Esophagus muscularis mucosa (tissue), 4 donors: ENCODE measurements around the gene LDLRAD3. TPM values are rescaled to one million over a fixed set of nuclear protein-coding genes. Genes with fewer than 3 reads are reported as not detected.

Experiments used
- DNase-seq: peaks from one replicate; pipeline ENCODE4 v3.0.0-alpha.2; 2017; ENCODE audit errors: extremely low spot score
- H3K27ac ChIP-seq, 4 donors: fragments of 200-600 bp; sonication (generic); replicated peaks in 1 of 4; 1 replicate in 3 of 4; 2 replicates in 1 of 4; pipeline ENCODE4 v1.5.1; 2016 to 2019; ENCODE audit warnings: mild to moderate bottlenecking in 1 of 4
- H3K27me3 ChIP-seq, 4 donors: fragments of 200-600 bp; sonication (generic); one replicate each; pipeline versions ENCODE4 v1.5.1 to v1.6.0; 2016 to 2019
- H3K36me3 ChIP-seq, 4 donors: fragments of 200-600 bp; sonication (generic); one replicate each; pipeline ENCODE4 v1.5.1; 2016 to 2019
- H3K4me1 ChIP-seq, 4 donors: fragments of 200-600 bp; sonication (generic); one replicate each; pipeline ENCODE4 v1.5.1; 2016 to 2019
- H3K4me3 ChIP-seq, 4 donors: fragments of 200-600 bp; sonication (generic); 1 replicate in 2 of 4; 2 replicates in 2 of 4; pipeline ENCODE4 v1.5.1; 2016 to 2019; ENCODE audit warnings: mild to moderate bottlenecking in 4 of 4, moderate library complexity in 1 of 4
- H3K9me3 ChIP-seq, 4 donors: fragments of 200-600 bp; sonication (generic); 1 replicate in 3 of 4; 2 replicates in 1 of 4; pipeline ENCODE4 v1.5.1; 2016 to 2019
- EP300 ChIP-seq: sonication (generic); formaldehyde crosslinking; IDR thresholded peaks from one replicate; pipeline ENCODE4 v1.6.1; 2017; ENCODE audit warnings: antibody characterized with exemption
- POLR2A ChIP-seq: fragments of 450-650 bp; IDR thresholded peaks from one replicate; pipeline ENCODE4 v1.6.1; 2017; ENCODE audit warnings: antibody characterized with exemption, moderate library complexity, mild to moderate bottlenecking, low read depth
- POLR2AphosphoS5 ChIP-seq, 2 donors: sonication (generic); formaldehyde crosslinking; IDR thresholded peaks; one replicate each; pipeline ENCODE4 v1.6.1; 2017; ENCODE audit warnings: antibody characterized with exemption in 2 of 2
- WGBS: methylation state at CpG from one replicate; pipeline ENCODE4 v1.1.5; 2018; 5-methylcytosine and 5-hydroxymethylcytosine counted together
- intact Hi-C: fragments of 100-400 bp; cut with DNase I; formaldehyde crosslinking; loops from one replicate; pipeline ENCODE4 v1.15.1; 2023
- total RNA-seq, 4 donors: library from RNA; depleted of rRNA; stranded (reverse); fragments of >200 nt; gene quantifications; one replicate each; pipeline versions ENCODE4 v1.1.0 to v1.2.1, GENCODE V29; 2016
- TF ChIP-seq, protein P1 (sequence below), 3 experiments: fragments of 200-600 bp in 2 of 3; fragments of 450-650 bp in 1 of 3; sonication (generic) in 2 of 3; IDR thresholded peaks; one replicate each; pipeline ENCODE4 v1.5.1; 2017 to 2019; ENCODE audit warnings: antibody characterized with exemption in 3 of 3, mild to moderate bottlenecking in 2 of 3, moderate library complexity in 1 of 3

Gene LDLRAD3
- total RNA-seq, 4 donors from 2014 or later = 6.8 to 8.7 (median 8.2) TPM

DNA sequence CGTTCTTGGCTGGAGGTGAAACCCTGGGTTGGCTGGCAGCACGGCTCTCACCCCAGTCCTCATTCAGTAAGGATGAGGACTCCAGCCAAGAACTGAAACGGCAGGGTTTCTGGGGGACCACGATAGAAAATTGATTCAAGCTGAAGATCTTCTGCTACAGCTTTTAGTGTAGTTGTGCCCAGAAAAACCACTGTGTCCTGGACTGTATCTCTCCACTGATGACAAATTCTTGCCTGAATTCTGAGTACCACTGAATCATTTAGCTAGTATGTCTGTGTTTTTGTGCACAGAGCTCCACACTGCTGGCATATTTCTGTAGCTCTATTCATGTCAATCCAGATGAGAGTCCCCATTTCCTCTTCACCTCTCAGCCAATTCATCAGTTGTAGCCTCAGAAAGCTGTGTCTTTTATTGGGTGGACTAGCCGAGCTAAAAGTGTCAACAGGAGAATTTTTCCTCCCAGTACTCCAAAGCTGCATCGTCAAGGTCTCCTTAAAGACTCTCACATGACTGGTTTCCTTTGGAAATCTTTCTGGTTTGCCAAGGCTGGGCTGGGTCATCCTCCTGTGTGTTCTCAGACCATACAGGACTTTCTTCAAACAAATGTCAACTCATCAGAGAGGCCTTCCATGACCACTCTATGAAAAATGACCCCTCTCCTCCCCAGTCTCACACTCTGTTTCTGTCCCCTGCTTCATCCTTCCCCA, 144.6 kb downstream of the LDLRAD3 start:
- 40% methylated on average over 6 of the region's 6 CpGs for WGBS
- H3K9me3 ChIP-seq = peaks cover 0 to 3% (median 0%) of the 10 kb centered on the region in 4 donors
- no peak overlapping the region for H3K27ac ChIP-seq
- peaks cover 0 to 14% (median 0%) of the 10 kb centered on the region in 4 donors for H3K4me1 ChIP-seq
- DNase-seq = peak; percentile 86
- no peaks in the 10 kb centered on the region for H3K27me3 ChIP-seq
- H3K36me3 ChIP-seq = peaks cover 0 to 8% (median 0%) of the 10 kb centered on the region in 4 donors
- no peak overlapping the region for H3K4me3 ChIP-seq
- TF ChIP-seq POLR2A = no peak
- intact Hi-C loops = no loop called here

DNA sequence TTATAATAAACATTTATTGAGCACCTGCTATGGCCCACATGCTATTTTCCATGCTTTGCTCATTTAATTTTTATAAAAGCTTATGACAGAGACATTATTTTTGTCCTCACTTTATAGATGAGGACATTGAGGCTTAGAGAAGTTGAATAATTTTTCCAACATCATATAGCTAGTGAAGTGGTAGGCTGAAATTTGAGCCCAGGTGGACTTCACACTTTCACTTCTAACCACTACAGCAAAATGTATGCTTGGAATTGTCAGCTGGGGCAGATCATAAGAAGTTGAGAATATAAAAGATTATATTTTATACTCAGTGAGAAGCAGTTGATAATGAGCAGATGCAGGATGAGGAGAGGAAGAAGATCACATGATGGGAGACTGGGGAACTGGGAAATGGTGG, 146.1 kb downstream of the LDLRAD3 start:
- Histone ChIP-seq H3K36me3 (peaks cover 0 to 3% (median 0%) of the 10 kb centered on the region in 4 donors), H3K4me3 (no peak overlapping the region), H3K4me1 (peaks cover 0 to 14% (median 0%) of the 10 kb centered on the region in 4 donors), H3K27ac (no peak overlapping the region), H3K9me3 (peaks cover 0 to 2% (median 0%) of the 10 kb centered on the region in 4 donors), H3K27me3 (no peaks in the 10 kb centered on the region)
- intact Hi-C loops = no loop called here
- DNase-seq = no peak
- TF ChIP-seq, protein P1, sequence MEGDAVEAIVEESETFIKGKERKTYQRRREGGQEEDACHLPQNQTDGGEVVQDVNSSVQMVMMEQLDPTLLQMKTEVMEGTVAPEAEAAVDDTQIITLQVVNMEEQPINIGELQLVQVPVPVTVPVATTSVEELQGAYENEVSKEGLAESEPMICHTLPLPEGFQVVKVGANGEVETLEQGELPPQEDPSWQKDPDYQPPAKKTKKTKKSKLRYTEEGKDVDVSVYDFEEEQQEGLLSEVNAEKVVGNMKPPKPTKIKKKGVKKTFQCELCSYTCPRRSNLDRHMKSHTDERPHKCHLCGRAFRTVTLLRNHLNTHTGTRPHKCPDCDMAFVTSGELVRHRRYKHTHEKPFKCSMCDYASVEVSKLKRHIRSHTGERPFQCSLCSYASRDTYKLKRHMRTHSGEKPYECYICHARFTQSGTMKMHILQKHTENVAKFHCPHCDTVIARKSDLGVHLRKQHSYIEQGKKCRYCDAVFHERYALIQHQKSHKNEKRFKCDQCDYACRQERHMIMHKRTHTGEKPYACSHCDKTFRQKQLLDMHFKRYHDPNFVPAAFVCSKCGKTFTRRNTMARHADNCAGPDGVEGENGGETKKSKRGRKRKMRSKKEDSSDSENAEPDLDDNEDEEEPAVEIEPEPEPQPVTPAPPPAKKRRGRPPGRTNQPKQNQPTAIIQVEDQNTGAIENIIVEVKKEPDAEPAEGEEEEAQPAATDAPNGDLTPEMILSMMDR (IDR thresholded peaks at IDR 0.05) = no peak
- TF ChIP-seq POLR2AphosphoS5 (IDR thresholded peaks at IDR 0.05) = no peak
- no peak for TF ChIP-seq EP300
- TF ChIP-seq POLR2A = no peak

DNA sequence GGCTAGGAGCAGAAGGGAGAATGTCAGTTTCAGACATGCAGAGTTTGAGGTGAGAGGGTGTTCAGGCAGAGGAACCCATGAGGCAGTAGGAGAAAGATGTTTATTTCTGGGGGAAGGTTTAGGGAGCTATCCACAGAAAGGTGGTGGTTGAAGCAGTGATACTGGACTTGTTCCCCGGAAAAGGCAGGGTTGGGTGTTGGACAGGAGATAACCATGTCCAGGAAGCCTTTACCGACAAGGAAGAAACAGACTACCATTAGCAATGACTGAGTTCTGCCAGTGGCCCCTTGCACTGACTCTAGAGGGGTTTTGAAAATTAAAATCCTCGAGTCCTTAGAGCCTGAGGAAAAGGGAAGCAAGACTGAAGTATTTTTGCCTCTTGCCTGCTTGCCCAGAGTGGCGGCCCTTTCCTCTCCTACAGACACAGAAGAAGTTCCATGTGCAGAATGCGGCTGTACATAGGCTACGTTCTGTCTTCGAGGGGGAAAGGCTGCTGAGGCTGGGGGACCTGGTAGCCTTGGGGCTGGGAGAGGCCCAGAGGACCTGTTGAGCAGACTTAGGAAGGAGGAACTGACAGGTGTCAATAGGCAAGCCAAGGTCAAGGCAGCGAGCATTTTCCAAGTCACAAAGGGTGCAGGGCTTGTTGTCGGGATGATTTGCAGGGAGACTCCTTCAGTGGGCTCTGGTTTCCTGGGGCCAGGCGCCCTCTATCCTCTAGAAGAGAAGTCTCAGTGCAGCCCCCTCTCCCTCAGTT, 146.7 kb downstream of the LDLRAD3 start:
- peaks cover 0 to 14% (median 0%) of the 10 kb centered on the region in 4 donors for H3K4me1 ChIP-seq
- intact Hi-C loops = no loop called here
- WGBS = 83% methylated on average over 10 of the region's 10 CpGs

DNA sequence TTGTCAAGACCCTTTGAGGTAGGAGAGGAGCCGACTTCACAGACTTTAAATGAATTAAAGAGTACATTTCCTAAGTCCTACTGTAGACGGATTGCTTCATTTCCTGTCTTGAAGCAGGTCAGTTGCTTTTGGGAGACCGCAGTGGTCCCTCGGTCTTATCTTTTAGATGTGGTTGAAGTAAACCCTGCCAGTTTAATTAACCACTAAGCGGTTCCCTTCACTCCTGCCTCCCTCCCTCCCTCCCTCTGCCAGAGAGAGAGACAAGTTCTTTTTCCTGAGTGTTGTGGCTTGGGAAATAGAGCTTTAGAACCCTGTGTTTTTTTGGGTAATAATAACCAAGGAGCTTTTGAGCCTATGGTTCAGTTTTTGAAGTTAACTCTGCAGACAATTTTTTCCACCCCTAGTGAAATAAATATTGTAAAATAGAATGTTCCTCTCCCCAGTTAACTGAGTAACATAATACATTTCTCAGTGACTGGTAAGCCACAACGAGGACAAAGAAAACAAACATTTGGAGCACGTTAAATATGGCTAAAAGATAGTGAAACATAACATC, 147.5 kb downstream of the LDLRAD3 start:
- Histone ChIP-seq H3K27ac (no peak overlapping the region), H3K4me3 (no peak overlapping the region), H3K27me3 (no peaks in the 10 kb centered on the region), H3K36me3 (no peaks in the 10 kb centered on the region), H3K4me1 (peaks cover 0 to 14% (median 0%) of the 10 kb centered on the region in 4 donors), H3K9me3 (no peaks in the 10 kb centered on the region)
- TF ChIP-seq POLR2A (no peak), EP300 (no peak), POLR2AphosphoS5 (IDR thresholded peaks at IDR 0.05) (no peak)
- TF ChIP-seq, protein P1 (IDR thresholded peaks at IDR 0.05) = no peak
- intact Hi-C loops = no loop called here
- no peak for DNase-seq
- WGBS = 82% methylated on average over 7 of the region's 7 CpGs

More for the DNA sequence above, 146.7 kb downstream of the LDLRAD3 start:
- Histone ChIP-seq H3K9me3 (no peaks in the 10 kb centered on the region), H3K36me3 (peaks cover 0 to 1% (median 0%) of the 10 kb centered on the region in 4 donors), H3K27ac (no peak overlapping the region), H3K27me3 (no peaks in the 10 kb centered on the region), H3K4me3 (no peak overlapping the region)
- DNase-seq = no peak
- TF ChIP-seq, protein P1 (IDR thresholded peaks at IDR 0.05) = no peak
- TF ChIP-seq POLR2AphosphoS5 (IDR thresholded peaks at IDR 0.05) (no peak), EP300 (no peak), POLR2A (no peak)

DNA sequence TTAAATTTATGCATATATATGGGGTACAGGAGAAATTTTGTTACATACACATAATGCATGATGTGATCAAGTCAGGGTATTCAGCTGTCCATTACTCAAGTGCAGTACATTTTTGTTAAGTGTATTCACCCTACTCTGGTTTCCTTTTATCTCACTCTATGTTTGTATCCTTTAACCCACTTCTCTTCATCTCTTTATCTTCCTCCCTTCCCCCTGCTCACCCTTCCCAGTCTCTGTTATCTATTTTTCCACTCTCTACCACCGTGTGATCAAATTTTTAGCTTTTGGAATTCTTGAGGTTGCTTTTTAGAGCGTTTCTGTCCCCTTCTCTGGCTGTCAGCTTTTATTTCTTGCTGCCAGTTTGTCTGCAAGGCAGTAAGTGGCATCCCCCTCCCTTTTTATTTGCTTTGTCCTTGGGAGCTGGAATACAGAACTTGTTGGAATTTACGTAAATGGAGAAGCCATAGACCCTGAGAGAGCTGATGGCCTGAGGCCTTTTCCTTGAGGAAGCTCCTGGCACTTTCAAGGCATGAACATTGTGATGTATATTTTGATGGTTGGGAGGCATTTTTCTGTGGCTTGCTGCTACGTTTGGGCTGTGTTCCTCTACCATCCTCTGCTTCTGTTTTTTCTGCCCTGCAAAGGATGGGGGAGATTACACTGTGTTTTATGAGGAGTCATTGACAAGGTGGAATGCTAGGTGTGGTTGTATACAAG, 148.6 kb downstream of the LDLRAD3 start:
- H3K4me3 ChIP-seq = no peak overlapping the region
- H3K27ac ChIP-seq = no peak overlapping the region
- 78% methylated on average over 4 of the region's 4 CpGs for WGBS
- intact Hi-C loops = no loop called here
- no peak for DNase-seq
- peaks cover 0 to 14% (median 0%) of the 10 kb centered on the region in 4 donors for H3K4me1 ChIP-seq
- no peaks in the 10 kb centered on the region for H3K36me3 ChIP-seq
- TF ChIP-seq POLR2AphosphoS5 (IDR thresholded peaks at IDR 0.05) (no peak), EP300 (no peak), POLR2A (no peak)
- TF ChIP-seq, protein P1 (IDR thresholded peaks at IDR 0.05) = no peak
- H3K27me3 ChIP-seq = no peaks in the 10 kb centered on the region
- H3K9me3 ChIP-seq = no peaks in the 10 kb centered on the region
